NT2/D1 (cell line): ENCODE data around the gene NTRK3.

Experiments used
- SUZ12 ChIP-seq: IDR thresholded peaks from 2 replicates; pipeline ENCODE4 v1.6.1; 2011; ENCODE audit not compliant: insufficient read length, insufficient read depth; ENCODE audit errors: extremely low read depth
- YY1 ChIP-seq: IDR thresholded peaks from 2 replicates; pipeline ENCODE4 v1.6.1; 2011; ENCODE audit not compliant: insufficient read length, insufficient read depth
- ZNF274 ChIP-seq: IDR thresholded peaks from 2 replicates; pipeline ENCODE4 v1.6.1; 2011; ENCODE audit warnings: mild to moderate bottlenecking, low read depth, low read length

DNA sequence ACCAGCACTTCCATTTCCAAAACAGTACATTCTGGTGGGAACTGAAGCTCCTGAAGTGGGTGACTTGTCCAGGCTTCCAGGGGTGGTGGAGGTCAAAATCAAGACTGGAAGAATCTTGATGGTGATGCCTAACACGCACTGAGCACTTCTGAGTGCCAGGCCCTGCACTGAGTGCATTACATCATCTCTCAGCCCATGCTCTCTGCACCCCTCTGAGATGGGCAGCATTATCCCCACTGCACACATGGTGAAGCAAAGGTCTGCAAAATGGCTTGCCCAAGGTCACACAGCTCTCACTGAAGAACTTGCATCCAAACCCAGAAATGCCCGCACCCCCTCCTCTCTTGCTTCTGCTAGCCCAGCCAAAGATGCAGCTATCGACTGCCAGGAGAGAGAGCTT is 36.9 kb downstream of the NTRK3 start:
- TF ChIP-seq ZNF274: no peak
- TF ChIP-seq SUZ12: no peak
- TF ChIP-seq YY1: no peak
